ENCODE results near the gene FOXA1.

DNA sequence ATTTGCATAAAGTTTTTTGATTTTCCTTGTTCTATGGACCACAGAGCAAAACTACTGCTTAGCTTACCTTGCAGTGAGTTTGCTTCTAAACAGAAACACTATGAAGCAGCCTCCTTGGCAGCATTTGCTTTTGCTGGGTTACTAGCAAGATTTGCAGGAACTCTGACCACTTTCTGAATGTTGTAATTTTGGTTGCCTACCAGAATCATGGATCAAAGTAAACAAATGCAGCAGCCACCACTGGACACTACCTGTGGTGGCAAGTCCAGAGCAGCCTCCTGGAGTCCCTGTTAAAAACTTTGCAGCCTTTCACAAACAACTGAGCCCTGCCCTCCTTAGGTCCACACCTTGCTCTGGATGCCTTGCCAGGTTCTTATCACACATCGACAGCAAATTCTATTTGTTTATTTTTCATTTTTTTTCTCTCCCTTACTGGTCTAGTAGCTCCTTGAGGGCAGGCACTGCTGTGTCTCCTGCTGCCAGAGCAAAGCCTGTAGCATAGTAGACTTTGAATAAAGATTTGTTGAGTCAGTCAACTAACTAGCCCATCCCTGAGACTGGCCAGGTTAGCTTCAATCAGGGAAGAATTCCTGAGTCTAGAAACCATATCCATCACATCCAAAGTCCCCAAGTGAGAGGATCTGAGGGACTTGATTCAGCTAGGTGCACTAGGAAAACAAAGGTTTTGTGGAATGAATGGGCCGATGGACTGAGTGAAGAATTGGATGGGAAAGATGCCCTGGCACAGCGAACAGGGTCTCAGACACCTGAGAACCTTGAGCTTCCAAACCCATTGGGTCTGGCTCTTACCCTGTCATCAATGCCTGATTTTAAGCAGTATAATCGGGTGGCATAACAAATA lies 6.1 kb upstream of the FOXA1 start:
- TF ChIP-seq, protein P1, sequence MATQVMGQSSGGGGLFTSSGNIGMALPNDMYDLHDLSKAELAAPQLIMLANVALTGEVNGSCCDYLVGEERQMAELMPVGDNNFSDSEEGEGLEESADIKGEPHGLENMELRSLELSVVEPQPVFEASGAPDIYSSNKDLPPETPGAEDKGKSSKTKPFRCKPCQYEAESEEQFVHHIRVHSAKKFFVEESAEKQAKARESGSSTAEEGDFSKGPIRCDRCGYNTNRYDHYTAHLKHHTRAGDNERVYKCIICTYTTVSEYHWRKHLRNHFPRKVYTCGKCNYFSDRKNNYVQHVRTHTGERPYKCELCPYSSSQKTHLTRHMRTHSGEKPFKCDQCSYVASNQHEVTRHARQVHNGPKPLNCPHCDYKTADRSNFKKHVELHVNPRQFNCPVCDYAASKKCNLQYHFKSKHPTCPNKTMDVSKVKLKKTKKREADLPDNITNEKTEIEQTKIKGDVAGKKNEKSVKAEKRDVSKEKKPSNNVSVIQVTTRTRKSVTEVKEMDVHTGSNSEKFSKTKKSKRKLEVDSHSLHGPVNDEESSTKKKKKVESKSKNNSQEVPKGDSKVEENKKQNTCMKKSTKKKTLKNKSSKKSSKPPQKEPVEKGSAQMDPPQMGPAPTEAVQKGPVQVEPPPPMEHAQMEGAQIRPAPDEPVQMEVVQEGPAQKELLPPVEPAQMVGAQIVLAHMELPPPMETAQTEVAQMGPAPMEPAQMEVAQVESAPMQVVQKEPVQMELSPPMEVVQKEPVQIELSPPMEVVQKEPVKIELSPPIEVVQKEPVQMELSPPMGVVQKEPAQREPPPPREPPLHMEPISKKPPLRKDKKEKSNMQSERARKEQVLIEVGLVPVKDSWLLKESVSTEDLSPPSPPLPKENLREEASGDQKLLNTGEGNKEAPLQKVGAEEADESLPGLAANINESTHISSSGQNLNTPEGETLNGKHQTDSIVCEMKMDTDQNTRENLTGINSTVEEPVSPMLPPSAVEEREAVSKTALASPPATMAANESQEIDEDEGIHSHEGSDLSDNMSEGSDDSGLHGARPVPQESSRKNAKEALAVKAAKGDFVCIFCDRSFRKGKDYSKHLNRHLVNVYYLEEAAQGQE (IDR thresholded peaks at IDR 0.05; ENCODE audit: insufficient read depth in 1 of 2, low read depth in 2 of 2, low read length in 2 of 2): no peak
- no peak for TF ChIP-seq POLR2AphosphoS5 (IDR thresholded peaks at IDR 0.05; ENCODE audit: low read depth, low read length)
